Cardiac fibroblast (primary cell): Measurements from ENCODE around the gene NLN.
A peak's percentile ranks its signal among the peaks of the same experiment; 100 is the strongest.

ENCODE experiments used
- DNase-seq, 2 donors: peaks; one replicate each; pipeline versions ENCODE4 v3.0.0 to v3.0.0-alpha.2; 2010; ENCODE audit warnings: low read depth in 2 of 2
- H3K4me3 ChIP-seq, 2 donors: replicated peaks in 1 of 2; 1 replicate in 1 of 2; 2 replicates in 1 of 2; pipeline ENCODE4 v1.5.1; 2011; ENCODE audit warnings: low read depth in 2 of 2, low read length in 2 of 2, mild to moderate bottlenecking in 2 of 2, moderate library complexity in 1 of 2
- TF ChIP-seq, protein P1 (sequence below): IDR thresholded peaks from one replicate; pipeline ENCODE4 v1.5.1; 2011; ENCODE audit warnings: low read depth, mild to moderate bottlenecking, low read length, inconsistent platforms

NLN gene

GRCh38 chr5:65762234-65762633 is 40.2 kb downstream of the NLN start:
- TF ChIP-seq, protein P1, sequence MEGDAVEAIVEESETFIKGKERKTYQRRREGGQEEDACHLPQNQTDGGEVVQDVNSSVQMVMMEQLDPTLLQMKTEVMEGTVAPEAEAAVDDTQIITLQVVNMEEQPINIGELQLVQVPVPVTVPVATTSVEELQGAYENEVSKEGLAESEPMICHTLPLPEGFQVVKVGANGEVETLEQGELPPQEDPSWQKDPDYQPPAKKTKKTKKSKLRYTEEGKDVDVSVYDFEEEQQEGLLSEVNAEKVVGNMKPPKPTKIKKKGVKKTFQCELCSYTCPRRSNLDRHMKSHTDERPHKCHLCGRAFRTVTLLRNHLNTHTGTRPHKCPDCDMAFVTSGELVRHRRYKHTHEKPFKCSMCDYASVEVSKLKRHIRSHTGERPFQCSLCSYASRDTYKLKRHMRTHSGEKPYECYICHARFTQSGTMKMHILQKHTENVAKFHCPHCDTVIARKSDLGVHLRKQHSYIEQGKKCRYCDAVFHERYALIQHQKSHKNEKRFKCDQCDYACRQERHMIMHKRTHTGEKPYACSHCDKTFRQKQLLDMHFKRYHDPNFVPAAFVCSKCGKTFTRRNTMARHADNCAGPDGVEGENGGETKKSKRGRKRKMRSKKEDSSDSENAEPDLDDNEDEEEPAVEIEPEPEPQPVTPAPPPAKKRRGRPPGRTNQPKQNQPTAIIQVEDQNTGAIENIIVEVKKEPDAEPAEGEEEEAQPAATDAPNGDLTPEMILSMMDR = no peak
- no peak overlapping the region for H3K4me3 ChIP-seq
- DNase-seq = no peak

GRCh38 chr5:65765582-65765981 is 43.6 kb downstream of the NLN start:
- DNase-seq = no peak
- TF ChIP-seq, protein P1 = no peak
- H3K4me3 ChIP-seq = no peak overlapping the region

DNA sequence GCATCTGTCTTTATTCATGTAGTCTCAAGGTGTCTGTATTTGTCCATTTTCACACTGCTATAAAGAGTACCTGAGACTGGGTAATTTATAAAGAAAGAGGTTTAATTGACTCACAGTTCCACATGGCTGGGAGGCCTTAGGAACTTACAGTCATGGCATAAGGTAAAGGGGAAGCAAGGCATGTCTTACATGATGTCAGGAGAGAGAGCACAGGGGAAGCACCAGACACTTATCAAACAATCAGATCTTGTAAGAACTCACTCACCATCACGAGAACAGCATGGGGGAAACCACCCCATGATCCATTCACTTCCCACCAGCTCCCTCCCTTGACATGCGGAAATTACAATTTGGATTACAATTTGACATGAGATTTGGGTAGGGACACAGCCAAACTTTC is 44.2 kb downstream of the NLN start:
- TF ChIP-seq, protein P1 = no peak
- no peak overlapping the region for H3K4me3 ChIP-seq
- no peak for DNase-seq

DNA sequence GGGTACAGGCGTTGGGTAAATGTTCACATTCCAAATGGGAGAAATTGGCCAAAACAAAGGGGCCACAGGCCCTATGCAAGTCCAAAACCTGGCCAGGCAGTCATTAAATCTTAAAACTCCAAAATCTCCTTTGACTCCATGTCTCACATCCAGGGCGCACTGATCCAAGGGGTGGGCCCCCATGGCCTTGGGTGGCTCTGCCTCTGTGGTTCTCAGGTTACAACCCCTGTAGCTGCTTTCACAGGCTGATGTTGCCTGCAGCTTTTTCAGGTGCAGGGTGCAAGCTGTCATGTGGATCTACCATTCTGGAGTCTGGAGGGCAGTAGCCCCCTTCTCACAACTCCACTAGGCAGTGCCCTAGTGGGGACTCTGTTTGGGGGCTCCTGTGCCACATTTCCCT is 44.8 kb downstream of the NLN start:
- TF ChIP-seq, protein P1 = no peak
- H3K4me3 ChIP-seq = no peak overlapping the region
- DNase-seq = no peak

- TF ChIP-seq, protein P1 = no peak
- no peak for DNase-seq
- no peak overlapping the region for H3K4me3 ChIP-seq
These were observed 45.6 kb downstream of the NLN start for GRCh38 chr5:65767565-65767964.

DNA sequence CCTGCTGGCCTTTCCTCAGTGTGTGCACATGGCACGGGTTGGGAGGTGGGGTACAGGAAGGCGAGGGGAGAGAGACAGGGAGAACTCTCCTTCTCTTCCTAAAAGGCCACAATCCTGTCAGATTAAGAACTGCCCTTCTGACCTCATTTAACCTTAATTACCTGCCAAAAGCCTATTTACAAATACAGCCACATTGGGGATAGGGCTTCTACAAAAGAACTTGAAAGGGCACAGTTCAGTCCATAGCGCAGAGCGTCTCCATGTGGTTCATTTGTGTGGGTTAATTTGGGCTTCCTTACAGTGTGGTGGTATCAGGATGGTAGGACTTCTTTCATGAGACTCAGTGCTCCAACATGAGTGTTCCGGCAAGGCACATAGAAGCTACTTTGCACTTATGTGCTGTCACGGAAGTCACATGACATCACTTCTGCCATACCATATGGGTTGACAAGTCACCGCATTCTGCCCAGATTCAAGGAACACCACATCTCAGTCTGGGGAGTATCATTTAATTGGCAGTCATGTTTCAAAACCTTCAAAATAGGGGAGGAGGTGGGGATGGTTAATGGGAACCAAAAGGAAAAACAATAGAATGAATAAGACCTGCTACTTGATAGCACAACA is 46.8 kb downstream of the NLN start:
- DNase-seq = no peak
- H3K4me3 ChIP-seq = no peak overlapping the region
- TF ChIP-seq, protein P1 = no peak

DNA sequence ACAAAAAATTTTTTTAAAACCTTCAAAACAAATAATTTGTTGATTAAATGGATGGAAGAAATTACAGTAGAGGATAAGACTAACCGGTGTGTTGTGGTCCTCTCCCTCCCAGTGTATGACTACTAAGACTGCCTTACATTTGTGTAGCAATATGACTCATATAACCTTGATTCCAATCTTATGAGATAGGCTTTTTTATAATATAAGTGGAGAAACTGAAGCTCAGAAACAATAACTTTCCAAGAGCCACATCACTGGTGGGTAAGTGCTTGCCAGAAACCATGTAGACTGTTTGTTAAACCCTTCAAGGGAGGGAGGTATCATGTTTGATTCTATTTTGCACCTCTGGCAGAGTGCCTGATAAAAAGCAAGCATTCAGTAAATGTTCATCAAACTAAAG is 47.5 kb downstream of the NLN start:
- DNase-seq = peak; percentile 45 to 85
- TF ChIP-seq, protein P1 = no peak

More for the DNA sequence above, 47.5 kb downstream of the NLN start:
- H3K4me3 ChIP-seq = no peak overlapping the region
